B cell (primary cell): ENCODE data around the gene C19orf44. TPM values are rescaled to one million over a fixed set of nuclear protein-coding genes. Genes with fewer than 3 reads are reported as not detected.

Experiments
- ATAC-seq: fragments of 200-7000 bp; cut with Tn5 transposase; one replicate; pipeline ENCODE4 v1.10.0; 2021; ENCODE audit warnings: low read depth, mild to moderate bottlenecking, moderate number of reproducible peaks, moderate library complexity
- CTCF ChIA-PET: fragments of 350-600 bp; sonication (Branson Sonifier 250); formaldehyde crosslinking; loops from one replicate; lab custom pipeline; 2021; ENCODE audit warnings: antibody characterized with exemption, inconsistent platforms; lab: Charles Lee
- POLR2A ChIA-PET: fragments of 350-600 bp; sonication (Branson Sonifier 250); formaldehyde crosslinking; loops from one replicate; lab custom pipeline; 2021; ENCODE audit warnings: antibody characterized with exemption; lab: Charles Lee
- DNase-seq: peaks from one replicate; pipeline ENCODE4 v3.0.0; 2013
- H2AFZ ChIP-seq: 2 replicates; pipeline ENCODE4 v1.6.1; 2012; ENCODE audit warnings: mild to moderate bottlenecking, low read depth, low read length; ENCODE audit not compliant: insufficient read depth, poor library complexity, severe bottlenecking
- H3K27ac ChIP-seq, 2 donors: 1 replicate in 1 of 2; 2 replicates in 1 of 2; pipeline ENCODE4 v1.5.1; 2012 to 2013; ENCODE audit warnings: low read length in 2 of 2, mild to moderate bottlenecking in 2 of 2, moderate library complexity in 1 of 2
- H3K27me3 ChIP-seq, 4 experiments: fragments of 200-600 bp in 1 of 4; sonication (generic) in 1 of 4; replicated peaks in 1 of 4; 1 replicate in 2 of 4; 2 replicates in 2 of 4; pipeline versions ENCODE4 v1.6.1 to v1.7.0; 2013 to 2016; ENCODE audit warnings: low read length in 3 of 4, mild to moderate bottlenecking in 2 of 4, mixed read lengths in 1 of 4, moderate library complexity in 1 of 4; ENCODE audit not compliant: insufficient read depth in 4 of 4, control insufficient read depth in 3 of 4; ENCODE audit errors: control extremely low read depth in 1 of 4
- H3K36me3 ChIP-seq, 2 experiments: replicated peaks in 1 of 2; 1 replicate in 1 of 2; 2 replicates in 1 of 2; pipeline versions ENCODE4 v1.6.1 to v1.7.1; 2013; ENCODE audit warnings: low read length in 1 of 2; ENCODE audit not compliant: insufficient read depth in 2 of 2, control insufficient read depth in 1 of 2; ENCODE audit errors: control extremely low read depth in 1 of 2, extremely low read depth in 1 of 2
- H3K4me1 ChIP-seq, 2 donors: fragments of 200-600 bp in 1 of 2; sonication (generic) in 1 of 2; 1 replicate in 1 of 2; 2 replicates in 1 of 2; pipeline versions ENCODE4 v1.5.1 to v1.6.1; 2013 to 2017; ENCODE audit warnings: low read length in 2 of 2; ENCODE audit not compliant: control insufficient read depth in 2 of 2, insufficient read depth in 2 of 2
- H3K4me2 ChIP-seq: replicated peaks from 2 replicates; pipeline ENCODE3; 2012; ENCODE audit warnings: mild to moderate bottlenecking, low read depth, low read length; ENCODE audit not compliant: poor library complexity, severe bottlenecking
- H3K4me3 ChIP-seq, 5 experiments: fragments of 200-600 bp in 1 of 5; sonication (generic) in 1 of 5; 1 replicate in 3 of 5; 2 replicates in 2 of 5; pipeline versions ENCODE4 v1.5.1 to v1.7.0; 2011 to 2016; ENCODE audit warnings: low read length in 4 of 5, mild to moderate bottlenecking in 4 of 5, low read depth in 2 of 5, control low read depth in 1 of 5, moderate library complexity in 1 of 5; ENCODE audit not compliant: insufficient read depth in 1 of 5; ENCODE audit errors: control extremely low read depth in 1 of 5, extremely low read depth in 1 of 5
- H3K79me2 ChIP-seq: fragments of 200-600 bp; sonication (generic); one replicate; pipeline ENCODE4 v1.6.0; 2016; ENCODE audit warnings: low read length; ENCODE audit not compliant: control insufficient read depth, insufficient read depth
- H3K9ac ChIP-seq: fragments of 200-600 bp; sonication (generic); 2 replicates; pipeline ENCODE4 v1.6.1; 2017; ENCODE audit warnings: mild to moderate bottlenecking, low read length, moderate library complexity
- H3K9me3 ChIP-seq, 3 donors: one replicate each; pipeline versions ENCODE4 v1.6.1 to v1.7.1; 2013; ENCODE audit warnings: low read length in 2 of 3; ENCODE audit not compliant: control insufficient read depth in 2 of 3, insufficient read depth in 1 of 3; ENCODE audit errors: control extremely low read depth in 1 of 3
- H4K20me1 ChIP-seq: 2 replicates; pipeline ENCODE4 v1.6.0; 2012; ENCODE audit warnings: mild to moderate bottlenecking, low read length; ENCODE audit not compliant: insufficient read depth, control insufficient read depth, poor library complexity, severe bottlenecking
- H3K27ac Mint-ChIP-seq: one replicate; pipeline ENCODE4 v1.8.0; 2021; ENCODE audit warnings: mixed read lengths
- H3K27me3 Mint-ChIP-seq: one replicate; pipeline ENCODE4 v1.8.0; 2021; ENCODE audit warnings: mixed read lengths
- H3K4me1 Mint-ChIP-seq: one replicate; pipeline ENCODE4 v1.8.0; 2021; ENCODE audit warnings: mixed read lengths
- H3K4me3 Mint-ChIP-seq: one replicate; pipeline ENCODE4 v1.8.0; 2021; ENCODE audit warnings: mixed read lengths
- H3K9me3 Mint-ChIP-seq: one replicate; pipeline ENCODE4 v1.8.0; 2022; ENCODE audit warnings: mixed read lengths; ENCODE audit not compliant: insufficient read depth
- CTCF ChIP-seq: fragments of 200-600 bp; IDR thresholded peaks from one replicate; pipeline ENCODE4 v1.8.0; 2022; ENCODE audit warnings: antibody characterized with exemption, mild to moderate bottlenecking
- EZH2 ChIP-seq: IDR thresholded peaks from 2 replicates; pipeline ENCODE4 v1.6.1; 2012; ENCODE audit warnings: borderline replicate concordance, low read depth, mild to moderate bottlenecking, moderate library complexity, low read length; ENCODE audit not compliant: insufficient read depth, poor library complexity, severe bottlenecking
- WGBS: methylation state at CpG from one replicate; pipeline ENCODE4 v1.1.5; 2013; ENCODE audit warnings: missing lambda C conversion rate; ENCODE audit not compliant: insufficient coverage; 5-methylcytosine and 5-hydroxymethylcytosine counted together
- intact Hi-C: fragments of 100-400 bp; cut with micrococcal nuclease; formaldehyde crosslinking; loops from one replicate; pipeline ENCODE4 v1.10.0; 2022
- polyA plus RNA-seq: library from polyadenylated mRNA; depleted of rRNA; stranded (reverse); fragments of >200 nt; gene quantifications from 2 replicates; pipeline ENCODE4 v1.2.3, GENCODE V29; 2012
- total RNA-seq, 2 donors: library from RNA; stranded (reverse); fragments of 120-200 nt in 1 of 2; gene quantifications; 1 replicate in 1 of 2; 2 replicates in 1 of 2; pipeline versions ENCODE4 v1.2.3 to v1.2.4, GENCODE V29; 2013 to 2022

Gene C19orf44
- total and polyA plus RNA-seq, 2 donors (not counting 1 experiment from before 2014, with no cell fraction given), result 4.9 to 8.4 TPM

- H3K4me2 ChIP-seq, result no peak overlapping the region
- no peaks in the 10 kb centered on the region for H3K79me2 ChIP-seq
- no peak overlapping the region for H3K4me3 ChIP-seq
- peaks cover 2 to 28% of the 10 kb centered on the region in 2 experiments for H3K36me3 ChIP-seq
- no peak for TF ChIP-seq CTCF
- no peak for TF ChIP-seq EZH2
- Mint-ChIP-seq H3K4me1 (no peaks in the 10 kb centered on the region), H3K9me3 (no peaks in the 10 kb centered on the region), H3K27me3 (no peaks in the 10 kb centered on the region), H3K27ac (no peak overlapping the region), H3K4me3 (no peak overlapping the region)
- H3K27me3 ChIP-seq, result no peaks in the 10 kb centered on the region
- no peak overlapping the region for H3K9ac ChIP-seq
- intact Hi-C loops, result no loop called here
- DNase-seq, result no peak
- WGBS, result 96% methylated on average over 22 of the region's 24 CpGs
- no peaks in the 10 kb centered on the region for H3K9me3 ChIP-seq
- peak; percentile 28 for ATAC-seq
- ChIA-PET CTCF (interaction anchor here (0.8 to 1.8 kb wide), 3 partner anchors 72 to 259 kb away, joined by 3 to 5 read pairs (median 3); no protein-coding TSS in a partner anchor), POLR2A (interaction anchor here (0.7 kb wide), 1 partner anchor 8 kb away, joined by 5 read pairs; no protein-coding TSS in a partner anchor)
- H4K20me1 ChIP-seq, result no peaks in the 10 kb centered on the region
- H2AFZ ChIP-seq, result no peak overlapping the region
- no peaks in the 10 kb centered on the region for H3K4me1 ChIP-seq
- H3K27ac ChIP-seq, result no peak overlapping the region
Measured at GRCh38 chr19:16514383-16515019, 18.3 kb downstream of the C19orf44 start.

- CTCF ChIA-PET, result interaction anchor here (0.6 kb wide), 1 partner anchor 23 kb away, joined by 3 read pairs; no protein-coding TSS in a partner anchor
- POLR2A ChIA-PET, result no interaction called here
- no peak overlapping the region for H3K4me3 ChIP-seq
- H3K27ac ChIP-seq, result no peak overlapping the region
- H2AFZ ChIP-seq, result no peak overlapping the region
- no peaks in the 10 kb centered on the region for H4K20me1 ChIP-seq
- Mint-ChIP-seq H3K27me3 (no peaks in the 10 kb centered on the region), H3K9me3 (no peaks in the 10 kb centered on the region), H3K4me3 (no peak overlapping the region), H3K27ac (no peak overlapping the region), H3K4me1 (no peaks in the 10 kb centered on the region)
- no peaks in the 10 kb centered on the region for H3K27me3 ChIP-seq
- intact Hi-C loops, result no loop called here
- DNase-seq (no peak), ATAC-seq (no peak)
- no peaks in the 10 kb centered on the region for H3K4me1 ChIP-seq
- H3K9ac ChIP-seq, result no peak overlapping the region
- TF ChIP-seq CTCF (no peak), EZH2 (no peak)
- no peak overlapping the region for H3K4me2 ChIP-seq
- no peaks in the 10 kb centered on the region for H3K79me2 ChIP-seq
- 92% methylated on average over 13 of the region's 15 CpGs for WGBS
- H3K9me3 ChIP-seq, result no peaks in the 10 kb centered on the region
- H3K36me3 ChIP-seq, result peaks cover 2 to 39% of the 10 kb centered on the region in 2 experiments
Measured at GRCh38 chr19:16516381-16516780, 20.2 kb downstream of the C19orf44 start.
